ENCODE measurements around the gene MBNL3.

MBNL3 gene

DNA sequence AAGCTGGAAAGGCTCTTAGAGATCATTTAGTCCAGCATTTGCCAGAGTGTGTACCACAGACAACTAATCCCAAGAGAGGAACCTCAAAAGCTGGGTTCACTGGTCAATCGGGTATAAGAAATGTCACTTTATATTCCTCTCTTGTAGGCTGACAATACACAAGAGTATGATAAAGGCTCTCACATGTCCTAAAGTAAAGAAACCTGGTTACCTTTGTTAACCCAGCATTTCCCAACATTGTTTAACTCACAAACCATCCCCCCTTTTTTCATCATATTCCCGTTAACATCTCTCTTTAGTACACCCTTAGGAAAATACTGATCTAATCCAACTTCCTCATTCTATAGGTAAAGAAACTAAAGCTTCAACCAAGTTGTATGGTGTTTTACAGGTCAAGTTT, 74.4 kb downstream of the MBNL3 start:
- DNase-seq (ENCODE audit: low spot score), result no peak

DNA sequence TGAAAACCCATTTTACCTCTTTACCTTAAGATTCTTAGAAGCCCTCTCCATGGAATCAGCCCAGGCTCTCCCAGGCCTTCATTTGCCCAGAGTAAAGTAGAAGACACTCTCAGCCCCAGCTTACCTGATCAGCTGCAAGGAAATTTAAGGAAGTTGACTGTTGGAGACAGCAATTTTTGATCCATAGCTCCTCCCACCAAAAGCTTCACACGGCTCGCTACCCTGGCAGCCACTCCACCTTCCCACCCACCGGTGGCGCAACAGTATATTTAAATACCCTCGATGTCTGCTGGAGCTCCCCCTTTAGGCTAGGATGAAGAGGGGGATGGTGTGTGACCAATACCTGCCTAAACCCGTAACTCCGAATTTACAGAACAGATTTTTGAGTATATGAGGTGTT, 75.4 kb downstream of the MBNL3 start:
- DNase-seq (ENCODE audit: low spot score), result peak; percentile 50

DNA sequence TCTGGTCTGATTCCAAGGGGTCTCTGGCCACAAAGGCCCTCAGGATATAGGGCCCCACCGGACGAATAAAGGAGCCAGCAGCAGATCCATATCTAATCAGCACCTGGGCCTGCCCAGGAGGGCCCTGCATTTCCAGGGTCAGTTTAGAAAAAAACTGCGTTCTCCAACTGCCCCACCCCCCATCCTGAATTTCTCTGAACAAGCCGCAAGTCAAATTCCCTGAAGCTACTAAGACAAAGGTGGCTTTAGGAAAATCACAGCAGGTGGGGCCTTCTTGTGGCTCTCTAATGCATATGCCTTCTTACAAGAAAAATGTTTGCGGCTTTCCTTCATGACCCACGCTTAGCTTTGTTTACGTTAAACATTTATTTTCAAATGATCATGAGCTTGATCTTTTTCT, 76.6 kb downstream of the MBNL3 start:
- DNase-seq (ENCODE audit: low spot score), result peak; percentile 54

DNA sequence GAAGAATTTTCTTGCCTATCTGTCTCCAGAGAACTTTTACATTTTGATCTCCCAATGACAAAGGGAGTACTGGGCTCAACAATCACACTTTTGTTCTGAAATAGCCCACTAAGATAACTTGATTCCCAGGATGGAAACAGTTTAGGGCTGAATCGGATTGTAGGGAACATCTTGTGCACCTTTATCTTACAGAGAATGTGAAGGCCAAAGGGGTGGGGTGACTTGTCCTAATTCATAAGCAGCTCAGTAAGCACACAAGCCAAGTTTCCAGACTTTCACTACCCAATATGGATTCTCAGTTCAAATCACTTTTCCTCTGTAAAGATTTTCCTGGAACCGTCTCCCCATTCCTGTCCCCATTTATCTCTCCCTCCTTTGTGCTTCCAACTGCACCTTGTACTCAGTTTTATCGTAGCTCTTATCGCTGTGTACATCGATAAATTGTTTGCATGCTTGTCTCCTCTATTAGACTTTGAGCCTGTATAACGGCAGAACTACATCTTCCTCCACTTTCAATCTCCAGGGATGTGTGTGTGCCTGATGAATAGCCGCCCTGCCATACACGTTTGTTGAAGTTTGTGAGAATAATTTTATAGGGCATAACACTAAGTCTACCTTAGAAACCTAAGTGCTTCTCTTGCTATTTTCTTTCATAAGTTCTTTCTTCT, 77.4 kb downstream of the MBNL3 start:
- DNase-seq (ENCODE audit: low spot score), result no peak

DNA sequence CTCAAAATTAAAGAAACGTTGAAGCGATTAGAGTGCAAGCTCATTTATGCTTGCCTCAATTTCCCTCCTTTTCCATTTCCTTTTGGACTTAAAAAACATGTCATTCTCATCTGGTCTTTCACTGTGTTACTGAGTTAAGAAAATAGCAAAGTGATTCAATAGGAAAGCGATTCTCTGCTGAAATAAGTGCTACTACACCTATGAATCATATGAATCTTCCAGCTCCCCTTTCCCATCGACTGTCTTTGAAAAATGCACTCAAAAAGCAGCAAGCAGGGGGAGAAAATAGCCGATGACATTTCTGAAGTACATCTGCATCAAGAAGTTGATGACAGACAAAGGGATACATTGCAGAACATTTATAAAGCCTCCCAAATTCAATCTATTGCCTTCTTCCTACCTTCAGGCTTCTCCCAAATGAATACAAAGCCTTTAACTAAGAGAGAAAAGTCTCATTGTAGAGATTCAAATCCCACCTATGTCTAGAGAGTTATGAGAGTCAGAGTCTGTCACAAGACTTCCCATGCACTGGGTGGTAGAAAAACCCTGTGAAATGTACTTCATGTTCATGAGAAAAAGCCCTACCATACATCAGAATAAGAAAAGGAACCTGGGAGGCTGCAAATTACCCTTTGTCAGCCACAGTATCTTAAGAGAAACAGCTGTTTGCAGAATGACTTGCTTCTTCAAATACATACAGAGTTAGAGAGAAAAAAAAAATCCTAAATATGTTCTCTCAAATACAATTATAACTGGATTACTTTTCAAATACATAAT, 78.9 kb downstream of the MBNL3 start:
- no peak for DNase-seq (ENCODE audit: low spot score)

DNA sequence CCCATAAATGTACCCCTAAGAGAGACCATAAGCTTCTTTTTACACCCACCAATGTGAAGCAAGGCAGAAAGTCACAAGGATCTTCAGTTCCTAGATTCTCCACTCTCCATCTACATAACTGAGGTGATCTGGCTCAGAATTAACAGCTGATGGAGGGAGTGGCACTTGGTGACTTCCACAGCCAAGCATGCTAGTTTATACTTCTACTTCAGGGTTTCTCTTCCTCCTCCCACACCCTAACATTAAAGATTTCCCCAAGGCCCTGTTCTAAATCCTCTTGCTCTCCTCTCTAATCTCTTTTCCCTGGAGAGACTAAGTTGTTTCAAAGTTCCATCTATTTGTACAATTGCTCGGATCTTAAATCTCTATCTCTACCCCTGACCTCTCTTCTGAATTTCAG, 81.1 kb downstream of the MBNL3 start:
- DNase-seq (ENCODE audit: low spot score), result no peak

DNA sequence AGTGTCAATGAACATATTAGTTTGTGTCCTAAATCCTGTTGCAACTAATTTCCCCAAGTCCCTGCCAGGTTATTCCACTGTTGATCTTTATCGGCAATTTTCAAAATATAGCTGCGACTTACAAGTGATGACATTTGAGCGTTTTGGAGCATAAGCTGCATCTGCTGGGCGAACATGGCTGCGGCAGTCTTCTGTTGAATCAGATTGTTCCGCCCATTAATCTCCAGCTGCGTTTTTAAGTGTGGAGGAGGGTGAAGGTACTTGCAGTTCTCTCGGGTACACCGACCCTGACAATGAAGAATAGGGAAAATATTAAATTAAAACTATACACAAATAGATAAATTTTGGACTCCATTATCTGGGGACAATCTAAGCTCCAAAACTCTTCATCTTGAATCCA, 82.7 kb downstream of the MBNL3 start:
- DNase-seq (ENCODE audit: low spot score), result no peak

DNA sequence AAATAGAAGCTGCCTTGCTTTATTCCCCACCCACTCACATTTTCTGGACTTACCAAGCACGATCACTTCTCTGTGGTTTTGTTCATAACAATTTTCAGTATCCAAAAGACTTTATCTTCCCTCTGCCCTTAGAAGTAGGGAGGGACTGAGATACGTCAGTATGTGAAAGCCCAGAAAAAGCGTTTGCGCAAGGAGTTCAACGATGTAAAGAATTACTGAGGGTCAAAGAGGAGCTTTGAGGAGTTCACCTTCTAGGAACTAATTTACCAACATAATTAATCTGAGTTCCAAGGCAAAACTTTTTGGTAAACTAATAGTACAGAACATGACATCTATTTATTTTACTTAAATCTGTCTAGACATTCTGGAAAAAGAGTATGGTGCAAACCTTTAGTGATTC, 84.6 kb downstream of the MBNL3 start:
- DNase-seq (ENCODE audit: low spot score), result no peak

DNA sequence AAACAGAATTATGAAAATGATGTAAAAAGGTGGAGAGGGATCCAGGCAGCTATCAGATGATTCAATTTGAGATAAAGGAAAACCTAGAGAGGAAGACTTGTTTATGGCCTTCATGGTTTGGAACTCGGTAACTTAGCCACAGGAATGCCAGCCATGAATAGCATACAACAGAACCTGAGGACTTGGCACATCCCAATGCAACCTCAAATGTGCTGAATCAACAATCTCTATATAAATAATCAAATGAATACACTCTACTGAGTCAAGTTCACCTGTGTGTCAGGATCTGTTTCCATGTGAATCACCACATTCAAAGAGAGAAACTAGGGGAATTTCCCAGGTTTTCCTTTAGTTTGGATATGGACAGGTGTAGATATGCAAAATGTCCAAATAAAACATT, 86.9 kb downstream of the MBNL3 start:
- no peak for DNase-seq (ENCODE audit: low spot score)

DNA sequence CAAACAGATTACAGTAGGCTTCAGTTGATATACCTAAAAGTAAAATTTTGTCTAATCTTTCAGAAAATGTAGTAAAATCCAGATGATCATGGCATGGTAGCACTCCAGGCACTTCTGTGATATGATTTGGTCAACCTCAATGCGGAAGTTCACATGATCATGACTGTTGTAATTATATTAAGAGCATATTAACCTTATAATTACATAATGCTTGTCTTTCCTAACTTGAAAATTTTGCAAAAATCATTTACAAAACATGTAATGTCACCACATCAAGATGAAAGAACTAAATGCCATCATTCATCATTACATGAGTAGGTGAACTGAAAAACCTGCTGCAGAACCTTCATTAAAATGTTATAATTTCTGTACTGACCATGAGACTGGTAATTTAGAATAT, 88.1 kb downstream of the MBNL3 start:
- no peak for DNase-seq (ENCODE audit: low spot score)

DNA sequence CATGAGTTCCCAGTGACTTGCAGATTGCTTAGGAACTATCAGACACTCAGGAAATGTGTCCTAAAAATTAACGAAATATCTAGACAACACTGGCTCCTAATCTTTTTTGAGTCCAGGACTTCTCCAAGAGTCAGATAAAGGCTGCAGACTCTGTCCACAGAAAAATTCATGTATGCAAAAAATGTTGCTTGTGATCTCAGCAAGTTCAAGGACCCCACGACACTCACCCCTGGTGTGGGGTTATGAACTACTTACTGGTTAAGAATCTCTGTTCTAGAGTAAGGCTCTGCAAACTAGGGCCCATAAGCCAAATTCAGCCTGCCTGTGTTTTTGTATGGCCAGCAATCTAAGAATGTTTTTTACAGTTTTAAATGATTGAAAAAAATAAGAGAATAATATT, 93.2 kb downstream of the MBNL3 start:
- no peak for DNase-seq (ENCODE audit: low spot score)

DNA sequence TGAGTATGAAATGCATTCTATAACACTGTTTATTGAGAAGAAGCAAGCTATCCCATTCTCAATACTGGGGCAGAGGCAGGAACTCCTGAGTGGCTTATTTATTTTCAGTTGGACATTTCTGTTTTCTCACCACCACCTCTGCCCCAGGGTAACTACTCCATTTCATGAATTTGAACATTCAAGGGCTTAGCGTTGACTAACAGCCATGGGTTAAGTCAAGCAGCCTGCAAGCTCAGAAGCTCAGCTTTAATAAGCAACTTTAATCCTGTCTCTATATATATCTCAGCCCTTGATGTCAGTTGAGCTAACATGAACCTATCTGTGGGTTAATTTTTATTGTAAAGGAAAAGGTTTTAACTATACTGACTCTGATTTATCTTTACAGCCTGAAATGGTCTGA, 93.8 kb downstream of the MBNL3 start:
- DNase-seq (ENCODE audit: low spot score), result no peak

DNA sequence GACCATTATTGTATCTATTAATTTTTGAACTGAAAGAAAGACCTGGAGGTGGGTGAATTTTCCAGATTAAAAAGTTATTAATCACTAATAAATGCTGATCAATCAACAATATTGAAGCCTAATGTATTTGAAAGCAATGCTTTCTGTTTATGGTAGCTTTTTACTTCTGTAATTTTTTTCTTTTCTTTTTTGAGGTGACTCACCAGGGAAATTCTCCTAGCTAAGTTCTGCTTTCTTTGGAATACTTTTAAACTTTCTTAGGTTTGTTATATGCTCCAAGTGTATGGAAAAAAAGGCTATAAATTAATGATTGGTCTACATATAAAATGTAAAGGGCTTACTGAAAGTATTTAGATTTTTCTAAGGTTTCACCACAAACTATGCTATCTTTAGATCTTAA, 94.2 kb downstream of the MBNL3 start:
- DNase-seq (ENCODE audit: low spot score), result no peak

DNA sequence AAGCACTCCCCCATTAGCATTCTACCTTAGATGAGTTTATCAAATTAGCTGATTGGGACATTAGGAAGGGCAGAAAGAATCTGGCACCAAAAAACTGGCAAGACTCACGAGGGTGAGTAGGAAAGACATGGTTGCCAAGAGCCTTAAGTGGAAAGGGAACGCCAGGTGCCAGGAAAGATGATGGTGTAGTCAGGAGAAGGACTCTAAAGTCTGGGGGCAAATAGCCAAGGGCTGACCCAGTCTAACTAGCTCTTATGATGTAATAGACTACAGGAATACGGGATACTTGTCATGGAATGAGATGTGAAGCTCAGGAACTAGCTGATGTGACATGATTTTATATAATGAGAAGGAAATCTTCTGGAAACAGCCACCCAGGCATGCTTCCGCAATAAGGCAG, 94.8 kb downstream of the MBNL3 start:
- DNase-seq (ENCODE audit: low spot score), result no peak

DNA sequence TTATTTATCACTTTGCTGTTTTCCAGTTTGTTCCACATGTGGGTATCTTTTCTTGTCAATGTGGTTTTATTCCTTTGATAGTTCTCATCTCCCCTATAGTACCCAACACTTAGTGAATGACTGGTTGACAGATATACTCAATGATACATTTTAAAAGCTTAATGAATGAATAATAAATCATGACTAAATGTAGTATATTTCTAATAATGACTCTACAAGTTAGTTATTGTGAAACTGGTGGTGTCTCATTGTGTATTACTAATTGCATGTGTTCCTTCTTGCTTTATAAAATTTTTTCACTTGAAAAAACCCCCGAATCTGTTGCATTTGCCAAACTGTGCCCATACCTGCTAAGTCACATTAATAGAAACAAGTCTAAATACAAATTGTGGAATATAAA, 95.4 kb downstream of the MBNL3 start:
- DNase-seq (ENCODE audit: low spot score), result no peak

DNA sequence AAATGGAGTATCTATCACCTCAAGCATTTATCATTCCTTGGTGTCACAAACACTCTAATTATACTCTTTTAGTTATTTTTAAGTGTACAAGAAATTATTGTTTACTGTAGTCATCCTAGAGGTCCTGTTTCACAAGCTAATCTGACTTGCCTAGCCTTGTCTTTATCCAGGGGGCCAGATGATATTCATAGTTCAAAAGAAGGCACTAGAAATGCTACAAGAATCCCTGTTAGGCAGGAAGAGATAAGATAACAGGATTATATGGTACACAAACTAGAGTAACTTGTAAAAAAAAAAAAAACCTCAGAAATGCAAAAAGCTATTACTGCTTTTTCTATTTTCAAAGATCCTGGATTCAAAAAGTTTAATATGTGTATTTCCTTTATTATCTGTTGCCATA, 95.8 kb downstream of the MBNL3 start:
- no peak for DNase-seq (ENCODE audit: low spot score)

DNA sequence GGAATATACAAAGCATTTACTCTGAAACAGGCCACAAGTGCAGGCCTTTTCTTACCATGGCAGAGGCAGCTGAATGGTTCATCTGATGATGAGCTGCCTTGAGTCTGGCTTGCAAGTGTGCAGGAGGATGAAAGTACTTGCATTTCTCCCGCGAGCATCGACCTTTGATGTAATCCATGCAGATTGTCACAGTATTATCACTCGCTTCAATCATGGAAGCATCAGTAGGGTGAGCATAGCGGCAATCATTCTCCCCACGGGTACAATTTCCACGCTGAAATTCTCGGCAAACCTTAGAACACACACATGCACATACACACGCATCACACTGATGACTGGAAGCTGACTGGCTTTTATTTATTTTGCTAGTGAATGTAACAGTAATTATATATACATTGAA, 98.0 kb downstream of the MBNL3 start:
- DNase-seq (ENCODE audit: low spot score), result no peak

DNA sequence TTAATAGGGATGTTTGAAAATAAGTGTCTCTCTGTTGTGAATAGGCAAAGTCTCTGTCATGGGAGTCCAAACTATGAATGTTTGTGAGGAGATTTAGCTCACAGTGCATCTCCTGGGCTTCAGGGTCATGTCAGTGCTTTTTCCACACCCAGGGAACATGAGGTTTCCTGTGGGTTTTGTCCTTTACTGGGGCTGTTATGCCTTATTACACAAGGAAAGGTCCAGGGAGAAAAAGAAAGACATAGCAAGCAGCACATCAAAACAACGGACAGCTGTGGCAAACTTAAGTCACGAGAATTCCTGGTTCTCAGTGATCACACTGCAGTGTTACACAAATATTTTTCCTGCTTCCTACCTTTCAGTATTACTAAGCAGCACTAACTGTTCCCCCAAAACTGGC, 99.4 kb downstream of the MBNL3 start:
- DNase-seq (ENCODE audit: low spot score), result no peak

DNA sequence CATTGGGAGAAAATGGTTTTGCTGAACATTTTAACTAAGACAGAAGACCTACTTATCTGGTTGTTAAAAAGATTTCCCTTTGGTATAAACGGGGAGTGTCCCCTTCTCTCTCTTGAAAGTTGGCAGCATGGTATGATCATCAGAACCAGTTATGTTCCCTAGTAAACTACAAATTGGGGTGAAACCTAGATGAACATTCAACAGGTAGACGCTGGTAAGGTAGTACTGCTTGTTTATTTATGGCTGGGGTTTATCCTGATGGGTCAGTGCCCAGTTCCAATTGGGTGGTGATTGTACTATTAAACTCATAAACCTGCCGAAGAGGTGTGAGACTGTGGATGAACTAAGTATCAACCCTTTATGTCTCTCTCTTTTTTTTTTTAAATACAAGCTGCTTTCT, 100.5 kb downstream of the MBNL3 start:
- no peak for DNase-seq (ENCODE audit: low spot score)

DNA sequence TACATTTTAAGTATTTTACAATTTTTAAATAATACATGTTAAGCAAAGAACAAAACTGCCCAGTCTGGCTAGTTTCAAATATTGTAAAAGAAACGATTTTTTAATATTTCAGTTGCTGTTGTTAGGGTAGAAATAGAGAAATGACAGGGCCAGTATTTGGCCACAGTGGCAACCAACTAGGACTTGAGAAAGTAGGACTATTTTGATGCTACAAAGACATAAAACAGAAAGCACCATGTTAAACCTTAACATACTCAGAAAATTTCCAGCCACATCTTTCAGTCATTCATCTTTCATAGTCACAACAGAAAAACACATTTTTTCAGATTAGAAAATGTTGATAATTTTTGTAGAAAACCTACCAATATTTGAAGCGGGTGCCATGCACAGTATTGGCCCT, 104.5 kb downstream of the MBNL3 start:
- DNase-seq (ENCODE audit: low spot score), result no peak

DNA sequence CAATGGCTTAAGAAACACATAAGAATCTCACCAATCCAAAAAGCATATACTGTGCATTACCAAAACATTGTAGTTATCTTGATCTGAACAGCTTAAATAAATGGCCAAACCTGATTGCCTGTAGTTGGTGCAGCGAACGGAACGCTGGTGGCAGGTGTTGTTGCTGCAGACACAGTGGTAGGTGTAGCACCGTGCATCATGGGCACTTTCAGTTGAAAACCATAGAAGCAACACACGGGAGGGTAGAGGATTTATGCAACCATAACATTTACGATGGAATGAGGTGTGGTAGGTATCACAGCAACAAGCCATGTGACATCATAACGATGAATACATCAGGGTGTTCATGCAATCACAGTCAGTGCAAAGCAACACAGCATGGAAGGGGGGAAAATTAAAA, 106.8 kb downstream of the MBNL3 start:
- DNase-seq (ENCODE audit: low spot score), result no peak

DNA sequence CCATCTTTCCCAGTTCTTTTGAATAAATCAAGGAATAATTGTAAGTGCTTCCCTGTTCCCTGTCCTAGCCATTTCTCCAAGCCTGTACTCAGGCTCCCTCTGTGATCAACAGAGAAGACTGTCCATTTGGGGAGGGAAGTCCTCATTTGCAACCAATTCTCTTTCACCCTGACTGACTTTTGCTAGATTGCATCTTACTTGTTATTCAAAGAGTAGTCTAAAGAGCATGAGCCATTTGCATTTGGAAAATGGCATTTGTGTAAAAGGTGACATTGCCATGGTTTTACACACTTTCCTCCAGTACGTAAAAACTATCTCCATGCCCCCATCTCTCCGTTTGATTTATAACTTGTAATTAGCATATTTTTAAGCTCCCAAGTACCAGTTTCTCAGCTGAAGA, 110.6 kb downstream of the MBNL3 start:
- no peak for DNase-seq (ENCODE audit: low spot score)

DNA sequence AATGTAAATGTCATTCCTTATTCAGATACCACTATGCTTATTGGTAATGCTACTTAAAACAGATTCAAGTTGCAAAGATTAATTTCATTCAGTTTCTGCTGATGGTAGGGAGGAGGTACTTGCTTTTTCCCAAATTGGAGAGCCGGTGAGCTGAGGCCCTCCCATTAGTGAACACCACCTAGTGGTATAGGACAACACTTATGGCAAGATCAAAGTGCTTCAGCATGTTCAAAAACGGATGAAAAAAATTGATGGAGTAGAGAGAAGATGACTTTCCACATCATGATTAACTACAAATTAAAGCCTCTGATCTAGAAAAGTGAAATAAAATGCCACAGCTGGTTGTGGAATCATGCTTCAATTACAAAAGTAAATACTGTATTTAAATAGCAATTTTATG, 112.9 kb downstream of the MBNL3 start:
- no peak for DNase-seq (ENCODE audit: low spot score)

DNA sequence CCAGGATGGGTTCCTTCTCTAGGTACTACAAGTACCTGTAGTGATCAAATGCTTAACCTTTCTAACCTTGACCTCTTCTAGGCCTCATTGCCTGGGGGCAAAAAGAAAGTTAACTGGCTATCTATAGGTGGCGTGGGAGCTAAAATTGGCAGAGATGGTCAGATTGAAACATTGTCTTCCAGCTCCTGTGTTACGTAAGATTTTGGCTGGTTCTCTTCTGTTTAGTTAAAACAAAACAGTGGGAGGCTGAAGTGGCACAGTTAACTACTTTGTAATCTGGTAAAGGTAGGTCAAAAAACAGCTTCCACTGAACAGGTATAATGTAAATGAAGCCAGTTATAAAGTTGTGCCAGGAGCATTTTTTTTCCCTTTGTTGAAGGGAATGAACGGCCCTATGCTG, 115.2 kb downstream of the MBNL3 start:
- DNase-seq (ENCODE audit: low spot score), result no peak
